ENCODE results near the gene PRR12. TPM values are rescaled to one million over a fixed set of nuclear protein-coding genes. Genes with fewer than 3 reads are reported as not detected.

Gene PRR12
- total RNA-seq, 2 donors from 2014 or later = 12.9 to 15.9 TPM

DNA sequence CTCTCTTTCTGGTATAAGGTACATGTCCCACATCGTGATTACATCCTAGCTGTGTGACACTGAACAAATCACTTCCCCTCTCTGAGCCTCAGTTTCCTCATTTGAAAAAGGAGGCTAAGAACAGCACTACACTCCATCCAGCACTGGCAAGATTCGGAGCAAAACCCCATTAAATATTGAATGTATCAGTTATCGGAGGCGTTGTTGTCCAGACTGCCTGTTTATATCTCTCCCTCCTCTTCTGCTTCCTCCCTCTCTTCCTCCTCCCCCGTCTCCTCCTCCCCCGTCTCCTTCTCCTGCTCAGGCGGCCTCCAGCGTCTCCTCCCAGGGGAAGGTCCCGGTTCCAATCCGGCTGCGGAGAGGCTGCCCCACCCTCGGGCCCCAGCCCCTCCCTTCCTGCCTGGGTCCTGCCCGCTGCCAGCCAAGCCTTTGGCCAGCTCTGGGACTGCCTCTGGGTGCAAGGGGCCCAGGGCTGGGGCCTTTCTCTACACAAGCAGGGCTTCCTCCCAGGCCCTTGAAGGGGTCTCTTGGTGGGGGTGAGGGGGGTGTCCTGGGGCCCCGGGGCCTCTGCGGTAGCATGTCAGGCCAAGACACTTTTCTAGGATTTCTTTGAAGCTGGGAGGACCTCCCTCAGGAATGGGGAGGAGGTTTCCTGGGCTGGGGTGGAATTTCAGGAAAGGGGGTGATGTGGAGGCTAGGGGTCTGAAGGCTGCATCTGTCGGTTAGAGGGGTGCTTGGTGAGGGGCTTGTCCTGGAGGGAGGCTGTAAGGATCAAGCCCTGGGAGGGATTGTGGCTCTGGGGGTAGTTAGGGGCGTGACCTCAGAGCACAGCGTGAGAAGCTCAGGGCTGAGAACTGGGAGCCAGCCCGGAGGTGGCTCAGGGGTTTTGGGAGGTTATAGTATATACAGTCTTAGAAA lies 47.1 kb downstream of the PRR12 start:
- intact Hi-C loops (cut with DNase I) = loop anchor here in 1 of 2 donors (2.0 kb wide), 1 partner anchor 47 kb away; the partner anchor contains the start of gene PRR12
- ATAC-seq = peak; percentile 3 to 19

DNA sequence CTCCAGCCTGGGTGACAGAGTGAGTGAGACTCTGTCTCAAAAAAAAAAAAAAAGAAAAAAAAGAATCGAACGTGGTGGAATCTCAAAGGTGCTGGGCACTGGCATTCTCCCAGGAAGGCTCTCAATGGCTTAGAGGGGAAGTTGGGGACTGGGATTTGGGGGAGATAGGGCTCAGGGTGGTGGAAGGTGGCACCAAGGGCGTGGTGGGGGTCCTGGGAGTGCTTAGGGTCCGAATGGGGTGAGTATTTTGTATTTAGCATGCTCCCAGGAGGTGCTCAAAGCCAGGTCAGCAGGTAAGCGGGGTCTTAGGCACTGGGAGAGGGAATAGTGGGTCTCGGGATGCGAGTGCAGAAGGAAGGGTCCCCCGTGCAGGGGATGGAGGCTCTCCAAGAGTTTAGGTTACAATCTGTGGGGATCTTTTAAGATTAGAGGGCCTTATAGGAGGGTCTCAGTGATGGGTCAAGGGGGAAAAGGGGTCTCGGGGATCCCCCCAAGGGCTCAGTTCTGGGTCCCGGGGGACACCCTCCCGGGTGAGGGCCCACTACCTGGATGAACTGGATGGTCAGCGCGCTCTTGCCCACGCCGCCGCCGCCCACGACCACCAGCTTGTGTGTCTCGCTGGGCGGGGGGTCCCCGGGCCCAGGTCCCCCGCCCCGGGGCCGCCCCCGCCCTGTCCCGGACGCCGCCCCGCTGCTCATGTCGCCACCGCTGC lies 48.6 kb downstream of the PRR12 start:
- DNase-seq (no peak), ATAC-seq (no peak)
- intact Hi-C loops (cut with DNase I) = loop anchor here in 1 of 2 donors (2.0 kb wide), 1 partner anchor 49 kb away; the partner anchor contains the start of gene PRR12

More for the DNA sequence above, 47.1 kb downstream of the PRR12 start:
- peak; percentile 92 for DNase-seq

DNA sequence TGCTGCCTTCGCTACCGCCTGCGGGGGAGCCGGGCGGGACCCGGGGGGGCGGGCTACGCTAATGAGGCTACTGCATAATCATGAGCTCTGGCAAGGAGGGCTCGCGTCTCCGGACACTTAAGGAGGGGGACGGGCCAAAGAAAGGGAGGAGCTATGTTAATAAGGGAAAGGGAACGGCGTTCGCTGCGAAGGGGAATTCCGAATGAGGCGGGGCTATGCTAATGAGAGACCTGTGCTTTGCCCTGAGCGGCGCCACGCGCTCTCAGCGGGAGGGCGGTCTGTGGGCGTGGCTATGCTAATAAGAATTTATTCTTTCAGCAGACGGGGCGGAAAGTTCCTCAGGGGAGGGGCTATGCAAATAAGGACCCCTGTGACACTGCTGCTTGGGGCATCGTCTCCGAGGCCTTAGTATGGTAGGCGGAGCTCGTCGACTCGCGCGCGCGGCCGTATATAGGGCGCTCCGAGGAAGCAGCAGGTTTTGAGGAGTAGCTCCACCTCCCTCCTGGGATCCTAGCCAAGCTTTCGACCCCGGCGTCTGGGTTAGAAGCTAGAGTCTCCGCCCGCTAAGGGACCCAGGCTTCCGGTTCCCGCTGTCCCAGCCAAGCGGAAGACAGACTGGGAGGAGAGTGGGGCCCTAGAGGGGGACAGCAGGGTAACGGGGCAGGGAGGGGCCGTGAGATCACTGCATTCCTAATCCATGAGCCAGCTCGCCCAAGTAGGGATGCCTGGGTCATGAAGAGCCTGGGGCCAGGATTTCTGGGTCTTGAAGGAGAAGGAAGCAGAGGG lies 49.3 kb downstream of the PRR12 start, which contains the start of gene RRAS:
RRAS (minus strand) TSS at position 31 of the 786 bp plus-strand sequence. CDS start 45 bp downstream, outside the sequence.
- intact Hi-C loops (cut with DNase I) = no loop called here
- DNase-seq = peak; percentile 100

DNA sequence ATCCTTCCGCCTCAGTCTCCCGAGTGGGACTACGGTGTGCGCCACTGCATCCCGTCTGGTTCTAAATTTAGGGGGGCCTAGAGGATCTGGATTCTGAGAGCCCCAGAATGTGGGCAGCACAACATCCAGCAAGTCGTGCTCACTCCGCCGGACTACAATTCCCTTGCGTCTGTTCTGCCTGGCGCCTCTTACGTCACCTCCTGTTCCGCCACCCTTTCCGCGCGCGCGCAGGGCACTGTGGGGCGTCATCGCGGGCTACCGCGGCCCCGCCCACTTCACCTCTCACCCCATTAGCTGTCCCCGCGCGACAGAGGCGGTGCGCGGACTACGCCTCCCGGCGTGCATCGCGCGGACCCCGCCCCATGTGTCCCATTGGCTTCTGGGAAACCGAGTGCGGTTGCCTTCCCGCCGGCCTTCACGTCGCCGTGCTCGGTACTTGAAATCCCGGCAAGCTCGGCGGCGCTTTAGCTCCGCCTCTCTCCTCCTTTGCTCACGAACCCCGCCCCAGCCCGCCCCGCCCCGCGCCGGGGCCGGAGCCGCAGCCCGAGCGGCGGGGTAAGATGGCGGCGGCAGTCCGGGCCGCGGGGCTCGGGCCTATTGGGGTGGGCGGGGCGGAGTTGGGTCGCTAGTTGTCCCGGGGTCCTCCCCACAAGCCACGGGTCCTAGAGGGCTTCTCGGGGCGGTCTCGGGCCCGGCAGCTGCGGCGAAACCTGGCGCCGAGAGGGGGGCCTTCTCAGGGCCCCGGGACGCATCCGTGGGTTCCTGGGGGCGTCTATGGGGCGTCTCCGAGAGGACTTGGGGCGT lies 50.9 kb downstream of the PRR12 start, which contains the start of gene SCAF1:
SCAF1 (plus strand) TSS at position 522 of the 804 bp plus-strand sequence. CDS start 2,818 bp downstream, outside the sequence.
- DNase-seq (peak; percentile 100), ATAC-seq (peak; percentile 80 to 81)
- intact Hi-C loops (cut with DNase I) = no loop called here

More for the DNA sequence above, 49.3 kb downstream of the PRR12 start, which contains the start of gene RRAS:
- peak; percentile 73 to 76 for ATAC-seq

DNA sequence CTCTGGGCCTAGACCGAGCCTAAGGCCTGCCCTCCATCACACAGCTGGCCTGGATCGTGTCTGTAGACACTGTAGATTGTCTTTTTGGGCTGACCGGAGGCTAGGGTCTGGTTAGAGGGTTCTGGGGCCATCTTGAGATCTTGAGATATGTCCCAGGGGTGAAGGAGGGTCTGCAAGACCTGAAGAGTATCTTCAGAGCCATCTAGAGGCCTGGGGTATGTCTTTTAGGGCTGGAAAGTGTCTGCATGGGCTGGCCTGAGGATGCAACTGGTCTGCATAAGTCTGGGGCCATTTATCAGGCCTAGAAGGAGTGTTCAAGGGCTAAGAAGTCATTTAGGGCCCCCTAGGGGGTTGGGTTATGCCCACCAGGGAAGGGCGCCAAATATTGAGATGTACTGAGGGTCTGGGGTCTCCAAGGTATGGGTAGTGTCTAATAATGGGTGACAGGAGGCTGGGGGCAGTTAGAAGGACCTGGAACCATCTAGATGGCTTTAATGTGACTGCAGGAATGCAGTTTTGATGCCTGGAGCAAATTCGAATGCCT lies 51.6 kb downstream of the PRR12 start:
- DNase-seq (no peak), ATAC-seq (no peak)
- intact Hi-C loops (cut with DNase I) = no loop called here

DNA sequence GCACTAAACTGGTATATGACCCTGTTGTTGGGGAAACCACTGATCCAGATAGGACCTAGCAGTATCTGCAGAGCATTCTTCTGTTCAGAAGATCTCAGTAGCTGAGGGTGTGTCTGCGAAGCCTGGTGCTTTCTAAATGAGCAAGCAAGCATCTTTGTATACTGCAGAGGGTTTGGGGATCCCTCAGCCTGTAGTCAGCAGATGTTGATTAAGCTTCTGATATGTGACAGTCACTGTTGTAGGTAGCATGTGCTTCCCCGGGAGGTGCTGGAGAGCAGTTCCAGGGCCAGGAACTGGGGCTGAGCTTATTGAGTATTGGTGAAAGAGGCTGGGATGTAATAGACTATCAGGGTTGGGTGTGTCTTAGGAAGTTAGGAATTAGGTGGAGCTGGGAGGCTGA lies 52.5 kb downstream of the PRR12 start:
- no peak for ATAC-seq
- intact Hi-C loops (cut with DNase I) = no loop called here
- no peak for DNase-seq

DNA sequence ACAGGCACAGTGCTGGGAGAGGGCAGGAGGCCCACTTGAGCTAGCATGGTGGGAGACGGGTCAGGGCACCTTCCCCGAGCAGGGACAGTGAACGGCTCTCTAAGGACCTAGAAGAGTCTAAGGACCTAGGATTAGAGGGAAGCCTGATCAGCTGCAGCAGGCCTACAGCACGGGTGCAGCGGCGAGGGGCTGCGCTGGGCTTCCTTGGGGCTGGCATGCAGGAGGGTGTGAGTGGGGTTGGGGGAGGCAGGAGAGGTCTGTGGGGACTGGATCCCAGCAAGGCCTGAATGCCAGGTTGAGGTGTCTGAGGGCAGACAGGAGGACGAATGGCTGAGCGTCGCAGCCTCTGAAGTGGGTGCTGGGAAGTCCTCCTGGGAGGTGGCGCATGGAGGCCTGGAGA lies 54.6 kb downstream of the PRR12 start:
- DNase-seq (no peak), ATAC-seq (no peak)
- intact Hi-C loops (cut with DNase I) = no loop called here

DNA sequence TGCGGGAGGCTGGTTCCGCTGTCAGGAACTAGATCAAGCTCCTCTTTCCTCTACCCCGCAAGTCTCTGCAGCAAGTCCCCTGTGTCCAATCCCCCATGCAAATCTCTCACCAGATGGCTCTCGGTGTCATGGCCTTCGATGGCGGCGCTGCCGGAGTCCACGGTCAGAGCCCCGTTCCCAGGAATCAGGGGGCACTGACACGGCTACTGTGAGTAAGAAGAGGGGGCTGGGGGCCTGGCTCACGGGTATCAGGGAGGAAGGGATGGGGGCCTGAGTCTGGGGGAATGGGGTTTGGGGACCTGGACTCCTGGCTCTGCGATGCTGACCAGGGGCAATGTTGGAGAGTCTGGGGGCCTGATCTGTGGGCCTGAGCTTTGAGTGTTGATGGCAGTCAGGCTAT lies 55.0 kb downstream of the PRR12 start:
- ATAC-seq (no peak), DNase-seq (no peak)
- intact Hi-C loops (cut with DNase I) = no loop called here

DNA sequence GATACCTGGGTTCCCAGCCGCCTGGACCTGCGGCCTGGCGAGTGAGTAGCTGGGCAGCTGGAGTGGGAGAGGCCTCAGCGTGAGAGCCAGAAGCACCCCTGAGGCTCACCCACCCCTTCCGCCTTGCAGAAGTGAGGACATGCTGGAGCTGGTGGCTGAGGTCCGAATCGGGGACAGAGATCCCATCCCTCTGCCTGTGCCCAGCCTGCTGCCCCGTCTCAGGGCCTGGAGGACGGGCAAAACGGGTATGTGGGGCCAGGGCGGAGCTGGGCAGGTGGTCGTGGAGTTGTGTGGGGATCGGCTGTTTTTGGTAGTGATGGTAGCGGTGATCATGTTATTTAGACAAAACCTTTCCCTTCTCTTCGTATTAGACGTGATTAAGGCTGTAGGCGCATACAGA lies 55.6 kb downstream of the PRR12 start:
- ATAC-seq = no peak
- intact Hi-C loops (cut with DNase I) = no loop called here
- DNase-seq = no peak

DNA sequence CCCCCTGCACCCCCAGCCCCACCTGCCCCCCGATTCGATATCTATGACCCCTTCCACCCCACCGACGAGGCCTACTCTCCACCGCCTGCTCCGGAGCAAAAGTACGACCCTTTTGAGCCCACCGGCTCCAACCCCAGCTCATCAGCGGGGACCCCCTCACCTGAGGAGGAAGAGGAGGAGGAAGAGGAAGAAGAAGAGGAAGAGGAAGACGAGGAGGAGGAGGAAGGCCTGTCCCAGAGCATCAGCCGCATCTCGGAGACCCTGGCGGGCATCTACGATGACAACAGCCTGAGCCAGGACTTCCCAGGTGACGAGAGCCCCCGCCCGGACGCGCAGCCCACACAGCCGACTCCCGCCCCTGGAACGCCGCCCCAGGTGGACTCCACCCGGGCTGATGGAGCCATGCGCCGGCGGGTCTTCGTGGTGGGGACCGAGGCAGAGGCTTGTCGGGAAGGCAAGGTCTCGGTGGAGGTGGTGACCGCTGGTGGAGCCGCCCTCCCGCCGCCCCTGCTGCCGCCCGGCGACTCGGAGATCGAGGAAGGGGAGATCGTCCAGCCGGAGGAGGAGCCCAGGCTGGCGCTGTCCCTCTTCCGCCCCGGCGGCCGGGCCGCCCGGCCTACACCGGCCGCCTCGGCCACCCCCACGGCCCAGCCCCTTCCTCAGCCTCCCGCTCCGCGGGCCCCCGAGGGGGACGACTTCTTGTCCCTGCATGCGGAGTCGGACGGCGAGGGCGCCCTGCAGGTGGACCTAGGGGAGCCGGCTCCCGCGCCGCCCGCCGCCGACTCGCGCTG lies 60.2 kb downstream of the PRR12 start:
- ATAC-seq = no peak
- DNase-seq = no peak
- intact Hi-C loops (cut with DNase I) = no loop called here

DNA sequence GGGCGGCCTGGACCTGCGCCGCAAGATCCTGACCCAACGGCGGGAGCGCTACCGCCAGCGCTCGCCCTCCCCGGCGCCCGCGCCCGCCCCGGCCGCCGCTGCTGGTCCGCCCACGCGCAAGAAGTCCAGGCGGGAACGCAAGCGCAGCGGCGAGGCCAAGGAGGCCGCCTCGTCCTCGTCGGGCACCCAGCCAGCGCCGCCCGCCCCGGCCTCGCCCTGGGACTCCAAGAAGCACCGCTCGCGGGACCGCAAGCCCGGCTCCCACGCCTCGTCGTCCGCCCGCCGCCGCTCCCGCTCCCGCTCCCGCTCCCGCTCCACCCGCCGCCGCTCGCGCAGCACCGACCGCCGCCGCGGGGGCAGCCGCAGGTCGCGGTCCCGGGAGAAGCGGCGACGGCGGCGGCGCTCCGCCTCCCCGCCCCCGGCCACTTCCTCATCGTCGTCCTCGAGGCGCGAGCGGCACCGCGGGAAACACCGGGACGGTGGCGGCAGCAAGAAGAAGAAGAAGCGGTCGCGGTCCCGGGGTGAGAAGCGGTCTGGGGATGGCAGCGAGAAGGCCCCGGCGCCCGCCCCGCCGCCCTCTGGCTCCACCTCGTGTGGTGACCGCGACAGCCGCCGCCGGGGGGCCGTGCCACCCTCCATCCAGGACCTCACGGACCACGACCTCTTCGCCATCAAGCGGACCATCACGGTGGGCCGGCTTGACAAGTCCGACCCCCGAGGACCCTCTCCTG lies 61.0 kb downstream of the PRR12 start:
- intact Hi-C loops (cut with DNase I) = no loop called here
- ATAC-seq = no peak

DNA sequence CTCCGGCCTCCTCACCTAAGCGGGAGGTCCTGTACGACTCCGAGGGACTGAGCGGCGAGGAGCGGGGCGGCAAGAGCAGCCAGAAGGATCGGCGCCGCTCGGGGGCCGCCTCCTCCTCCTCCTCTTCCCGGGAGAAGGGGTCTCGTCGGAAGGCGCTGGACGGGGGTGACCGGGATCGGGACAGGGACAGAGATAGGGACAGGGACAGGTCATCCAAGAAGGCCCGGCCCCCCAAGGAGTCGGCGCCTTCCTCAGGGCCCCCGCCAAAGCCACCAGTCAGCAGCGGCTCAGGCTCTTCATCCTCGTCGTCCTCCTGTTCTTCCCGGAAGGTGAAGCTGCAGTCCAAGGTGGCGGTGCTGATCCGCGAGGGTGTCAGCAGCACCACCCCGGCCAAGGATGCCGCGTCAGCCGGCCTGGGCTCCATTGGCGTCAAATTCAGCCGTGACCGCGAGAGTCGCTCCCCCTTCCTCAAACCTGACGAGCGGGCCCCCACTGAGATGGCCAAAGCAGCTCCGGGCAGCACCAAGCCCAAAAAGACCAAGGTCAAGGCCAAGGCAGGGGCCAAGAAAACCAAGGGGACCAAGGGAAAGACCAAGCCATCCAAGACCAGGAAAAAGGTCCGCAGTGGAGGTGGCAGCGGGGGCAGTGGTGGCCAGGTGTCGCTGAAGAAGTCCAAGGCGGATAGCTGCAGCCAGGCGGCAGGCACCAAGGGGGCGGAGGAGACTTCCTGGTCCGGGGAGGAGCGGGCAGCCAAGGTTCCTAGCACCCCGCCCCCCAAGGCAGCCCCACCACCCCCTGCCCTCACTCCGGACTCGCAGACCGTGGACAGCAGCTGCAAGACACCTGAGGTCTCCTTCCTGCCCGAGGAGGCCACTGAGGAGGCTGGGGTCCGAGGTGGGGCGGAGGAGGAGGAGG lies 61.8 kb downstream of the PRR12 start:
- DNase-seq = no peak
- no peak for ATAC-seq
- intact Hi-C loops (cut with DNase I) = no loop called here

More for the DNA sequence above, 61.0 kb downstream of the PRR12 start:
- DNase-seq = no peak

DNA sequence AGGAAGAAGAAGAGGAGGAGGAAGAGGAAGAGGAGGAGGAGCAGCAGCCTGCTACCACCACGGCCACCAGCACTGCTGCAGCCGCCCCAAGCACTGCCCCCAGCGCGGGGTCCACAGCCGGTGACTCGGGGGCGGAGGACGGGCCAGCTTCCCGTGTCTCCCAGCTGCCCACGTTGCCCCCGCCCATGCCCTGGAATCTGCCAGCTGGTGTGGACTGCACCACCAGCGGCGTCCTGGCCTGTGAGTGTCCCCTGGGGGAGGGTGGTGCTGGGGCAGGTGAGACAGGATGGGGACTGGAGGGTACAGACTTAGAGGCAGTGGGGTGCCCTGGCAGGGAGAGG lies 62.5 kb downstream of the PRR12 start:
- intact Hi-C loops (cut with DNase I) = no loop called here
- no peak for DNase-seq
- no peak for ATAC-seq

DNA sequence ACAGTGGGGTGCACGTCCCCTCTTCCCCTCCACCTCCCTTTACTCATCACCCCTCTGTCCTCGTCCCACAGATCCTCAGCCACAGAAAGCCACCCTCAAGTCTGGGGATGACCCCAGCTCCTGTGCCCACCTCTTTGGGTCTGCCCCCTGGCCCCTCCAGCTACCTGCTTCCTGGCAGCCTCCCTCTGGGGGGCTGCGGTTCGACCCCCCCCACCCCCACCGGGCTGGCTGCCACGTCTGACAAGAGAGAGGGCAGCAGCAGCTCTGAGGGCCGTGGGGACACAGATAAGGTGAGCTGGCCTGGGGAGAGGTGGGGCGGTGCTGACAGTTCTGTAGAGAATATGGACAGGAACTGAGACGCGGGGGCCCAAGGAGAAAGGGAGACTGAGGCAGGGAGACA lies 63.6 kb downstream of the PRR12 start:
- no peak for ATAC-seq
- no peak for DNase-seq
- intact Hi-C loops (cut with DNase I) = no loop called here

DNA sequence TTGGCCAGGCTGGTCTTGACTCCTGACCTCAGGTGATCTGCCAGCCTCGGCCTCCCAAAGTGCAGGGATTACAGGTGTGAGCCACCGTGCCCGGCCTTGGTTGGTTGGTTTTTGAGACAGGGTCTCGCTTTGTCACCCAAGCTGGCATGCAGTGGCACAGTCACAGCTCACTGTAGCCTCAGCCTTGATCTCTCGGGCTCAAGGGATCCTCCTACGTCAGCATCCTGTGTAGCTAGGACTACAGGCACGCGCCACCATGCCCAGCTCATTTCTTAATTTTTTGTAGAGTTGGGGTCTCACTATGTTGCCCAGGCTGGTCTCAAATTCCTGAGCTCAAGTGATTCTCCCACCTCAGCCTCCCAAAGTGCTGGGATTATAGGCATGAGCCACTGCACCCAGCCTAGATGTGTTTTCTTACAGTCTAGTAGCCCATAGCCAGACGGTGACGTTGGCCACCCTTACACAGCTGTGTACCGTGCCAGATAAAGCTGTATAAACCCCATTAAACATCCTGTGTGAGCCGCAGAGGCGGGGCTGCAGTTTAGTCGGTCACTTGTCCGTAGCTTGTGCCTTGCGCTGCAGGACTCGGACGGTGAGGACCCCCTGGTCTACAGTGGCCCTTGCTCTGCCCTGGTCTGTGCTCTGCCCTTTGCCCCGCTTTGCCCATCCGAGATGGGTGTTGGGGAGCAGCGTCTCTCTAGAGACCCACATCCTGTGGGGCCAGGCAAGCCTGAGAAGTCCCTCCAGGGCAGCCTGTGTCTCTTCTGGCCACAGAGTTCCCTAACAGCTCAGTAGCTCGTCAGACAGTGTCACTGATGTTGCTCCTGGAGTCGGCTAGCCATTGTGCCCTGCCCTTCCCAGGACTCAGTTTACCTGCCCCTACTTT lies 64.8 kb downstream of the PRR12 start:
- no peak for DNase-seq
- intact Hi-C loops (cut with DNase I) = no loop called here
- no peak for ATAC-seq

Measured in left cardiac atrium (tissue), 4 donors.